ACHN (cell line): ENCODE measurements around the gene OR6C6.
"Not testable (repeated sequence)": the region's sequence is repeated elsewhere in the genome, so short reads cannot be mapped to it uniquely, and the experiment has no call there.

Experiments
- DNase-seq: peaks from one replicate; pipeline ENCODE4 v3.0.0-alpha.2; 2015
- in situ Hi-C: cut with HindIII; loops from 2 replicates; pipeline ENCODE4 v1.10.0; 2017; ENCODE audit warnings: low sequenced_read_pairs, low pct_ligation_motif_present, low pct_unique_long_range_greater_than_20kb

OR6C6 gene

DNA sequence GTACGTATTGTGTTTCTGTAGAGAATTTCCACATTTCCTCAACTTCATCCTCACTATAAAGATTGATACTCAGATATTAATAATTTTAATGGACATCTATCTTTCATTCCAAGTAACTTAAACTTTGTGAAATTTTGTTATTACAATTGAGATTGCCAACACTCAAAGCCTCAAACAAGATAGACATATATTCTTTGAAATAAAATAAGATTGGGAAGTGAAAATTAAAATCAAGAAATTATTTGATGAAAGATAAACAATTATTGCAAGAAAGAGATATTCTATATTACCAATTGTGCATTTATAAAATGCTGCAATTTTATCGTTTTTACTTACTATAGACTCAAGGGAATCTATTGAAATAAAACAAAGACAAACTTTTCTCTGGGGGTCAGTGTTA, at the start of gene OR6C6:
Gene OR6C6, minus strand, starts transcription at position 101 of the 400 bp plus-strand sequence. CDS start 1,337 bp downstream, outside the sequence.
- no peak for DNase-seq
- in situ Hi-C loops, result no loop called here

DNA sequence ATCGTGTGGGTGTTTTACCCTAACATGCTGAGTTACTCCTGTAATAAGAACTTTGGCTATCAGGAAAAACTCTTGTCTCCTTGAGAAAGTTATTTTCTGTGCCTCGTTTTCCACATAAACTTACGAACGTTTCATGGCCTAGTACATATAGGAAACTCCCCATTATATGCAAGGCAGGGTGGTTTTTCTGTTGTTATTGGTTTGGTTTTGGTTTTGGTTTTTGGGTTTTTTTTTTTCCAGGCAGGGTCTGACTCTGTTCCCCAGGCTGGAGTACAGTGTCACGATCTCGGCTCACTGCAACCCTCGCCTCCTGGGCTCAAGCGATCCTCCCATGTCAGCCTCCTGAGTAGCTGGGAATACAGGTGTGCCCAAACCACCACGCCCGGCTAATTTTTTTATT, 39.6 kb upstream of the OR6C6 start:
- DNase-seq, result no peak
- in situ Hi-C loops, result no loop called here

DNA sequence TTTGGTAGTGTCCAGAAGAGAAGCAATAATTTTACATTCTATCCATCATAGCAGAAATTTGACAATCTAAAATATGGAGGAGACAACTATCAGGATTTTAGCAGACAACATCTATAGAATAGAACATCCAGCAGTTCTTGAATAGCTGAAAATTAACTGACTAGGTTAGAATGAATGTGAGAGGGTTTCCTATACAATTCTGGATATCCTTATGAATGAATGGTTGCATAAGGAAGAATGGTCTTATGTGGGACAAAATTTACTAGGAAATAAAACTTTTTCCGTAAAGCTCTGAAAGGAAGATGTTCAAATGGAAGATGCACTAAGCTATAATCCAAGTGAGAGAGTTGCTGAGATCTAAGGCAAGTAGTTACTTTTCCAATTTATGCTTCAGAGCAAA, 34.1 kb upstream of the OR6C6 start, which contains the start of gene OR6C3:
Gene OR6C3, plus strand, starts transcription at position 301 of the 400 bp plus-strand sequence. CDS start 955 bp downstream, outside the sequence.
- in situ Hi-C loops, result no loop called here
- no peak for DNase-seq

DNA sequence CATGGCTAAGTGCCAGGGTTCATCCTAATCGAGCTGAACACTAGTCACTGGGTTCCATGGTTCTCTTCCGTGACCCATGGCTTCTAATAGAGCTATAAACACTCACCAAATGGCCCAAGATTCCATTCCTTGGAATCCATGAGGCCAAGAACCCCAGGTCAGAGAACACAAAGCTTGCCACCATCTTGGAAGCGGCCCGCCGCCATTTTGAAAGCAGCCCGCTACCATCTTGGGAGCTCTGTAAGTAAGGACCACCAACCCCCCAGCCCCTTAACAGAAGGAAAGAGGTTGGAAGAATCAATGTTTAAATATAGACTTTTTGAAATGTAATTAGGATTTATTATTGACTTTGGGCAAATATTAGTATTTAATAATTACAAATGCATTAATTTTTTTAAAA, 29.4 kb upstream of the OR6C6 start:
- in situ Hi-C loops, DNase-seq: not testable (repeated sequence)

DNA sequence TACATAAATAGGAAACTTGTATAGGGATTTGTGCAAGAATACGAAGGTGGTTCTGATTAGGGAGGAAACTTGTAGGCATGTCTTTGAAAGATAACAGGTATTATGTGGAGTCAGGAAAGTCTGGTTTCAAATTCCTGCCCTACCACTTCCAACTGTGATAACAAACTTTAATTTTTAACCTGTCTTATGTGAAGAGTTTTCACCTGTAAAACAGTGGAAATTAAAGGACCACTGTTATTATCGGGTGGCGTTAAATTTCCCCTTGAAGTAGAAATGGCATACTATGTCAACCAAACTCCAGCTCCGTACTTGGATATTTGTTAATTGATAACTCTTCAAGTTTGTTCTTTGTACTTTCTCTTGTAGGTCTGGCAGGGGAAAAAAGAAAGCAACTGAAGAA, 23.8 kb upstream of the OR6C6 start:
- DNase-seq, result no peak
- in situ Hi-C loops, result no loop called here

DNA sequence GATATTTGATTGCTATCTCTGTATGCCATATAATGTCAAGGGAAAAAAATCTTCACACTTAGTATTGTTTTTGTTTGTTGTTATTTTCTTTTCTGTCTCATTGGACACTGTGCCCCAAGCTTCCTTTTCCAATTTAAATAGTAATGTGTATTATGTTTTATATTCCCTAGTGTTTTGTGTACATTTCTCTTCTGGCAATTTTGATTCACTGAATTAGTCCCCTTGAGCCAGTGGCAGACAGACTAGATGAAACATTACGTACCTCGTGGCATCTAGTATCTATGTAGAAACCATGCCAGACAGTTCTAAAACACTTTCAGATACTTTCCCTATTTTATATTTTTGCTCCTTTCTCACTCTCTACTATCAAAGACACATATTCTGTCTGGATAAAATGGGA, 17.7 kb upstream of the OR6C6 start, which contains the start of gene OR6C1:
Gene OR6C1, plus strand, starts transcription at position 301 of the 400 bp plus-strand sequence. CDS start 6,257 bp downstream, outside the sequence.
- DNase-seq, result no peak
- in situ Hi-C loops, result no loop called here

DNA sequence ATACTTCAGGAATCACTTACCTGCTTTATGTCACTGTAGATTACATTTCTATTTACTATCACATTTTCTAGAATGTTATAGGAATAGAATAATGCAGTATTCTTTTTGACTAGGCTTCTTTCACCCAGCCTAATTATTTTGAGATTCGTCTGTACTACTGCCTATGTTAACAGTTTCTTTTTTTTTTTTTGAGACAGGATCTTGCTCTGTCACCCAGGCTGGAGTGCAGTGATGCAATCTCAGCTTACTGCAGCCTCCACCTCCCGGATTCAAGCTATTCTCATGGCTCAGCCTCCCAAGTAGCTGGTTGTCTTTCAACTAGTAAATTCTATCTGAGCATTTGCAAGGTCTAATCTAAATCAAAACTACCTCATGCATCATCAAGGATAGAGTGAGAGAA, 6.4 kb downstream of the OR6C6 start:
- in situ Hi-C loops, result no loop called here
- DNase-seq, result no peak

DNA sequence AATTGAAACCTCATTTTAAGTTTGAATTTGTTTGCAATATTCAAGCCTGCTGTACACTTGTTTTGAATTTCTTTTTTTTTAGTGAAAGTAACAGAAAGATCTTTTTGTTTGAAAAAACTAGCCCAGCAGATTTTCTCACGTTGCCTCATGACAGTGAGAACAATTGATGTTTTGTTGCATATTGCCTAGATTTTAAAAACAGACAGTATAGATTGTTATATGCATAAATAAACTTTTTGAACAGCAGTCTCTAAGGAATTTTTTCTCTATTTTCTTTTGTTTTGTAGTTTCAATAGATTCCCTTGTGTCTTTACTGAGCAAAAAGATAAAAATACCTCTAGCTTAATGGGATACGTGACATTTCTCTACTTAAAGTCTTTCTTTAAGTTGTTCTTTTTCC, 15.4 kb downstream of the OR6C6 start:
- DNase-seq, result no peak
- in situ Hi-C loops, result no loop called here

DNA sequence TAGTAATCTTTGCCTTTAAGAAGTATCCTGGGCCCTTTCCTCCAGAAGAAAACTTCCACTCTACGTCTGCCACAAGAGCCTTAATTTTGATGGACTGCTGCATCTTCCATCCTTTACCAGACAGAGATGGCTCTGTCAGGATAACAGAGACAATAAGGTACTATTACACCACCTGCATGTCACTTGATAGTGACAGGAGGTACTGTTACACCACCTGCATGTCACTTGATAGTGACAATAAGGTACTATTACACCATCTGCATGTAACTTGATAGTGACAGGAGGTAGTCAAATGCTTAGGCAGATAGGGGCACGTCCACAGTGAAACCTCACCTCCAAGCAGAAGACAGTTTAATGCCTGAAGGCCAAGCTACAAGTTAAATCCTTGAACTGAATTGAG, 38.1 kb downstream of the OR6C6 start:
- in situ Hi-C loops, result no loop called here
- no peak for DNase-seq

DNA sequence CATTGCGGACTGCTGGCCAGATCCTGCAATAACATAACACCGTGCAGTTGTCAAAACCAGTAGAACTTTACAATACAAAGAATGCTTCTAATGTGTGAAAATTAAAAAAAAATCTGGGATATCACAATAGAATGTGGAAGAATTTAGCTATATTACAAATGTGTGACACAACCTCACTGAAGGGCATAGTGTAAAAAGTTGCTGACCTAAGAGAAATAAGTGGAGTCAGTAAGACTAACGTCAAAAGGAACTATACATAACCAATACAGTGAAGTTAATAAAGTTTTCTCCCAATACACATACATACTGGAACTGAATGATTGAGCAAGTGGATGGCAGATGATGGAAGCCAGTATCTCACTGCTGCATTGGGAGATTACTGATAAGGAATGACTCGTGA, 39.5 kb downstream of the OR6C6 start:
- no peak for DNase-seq
- in situ Hi-C loops, result no loop called here

DNA sequence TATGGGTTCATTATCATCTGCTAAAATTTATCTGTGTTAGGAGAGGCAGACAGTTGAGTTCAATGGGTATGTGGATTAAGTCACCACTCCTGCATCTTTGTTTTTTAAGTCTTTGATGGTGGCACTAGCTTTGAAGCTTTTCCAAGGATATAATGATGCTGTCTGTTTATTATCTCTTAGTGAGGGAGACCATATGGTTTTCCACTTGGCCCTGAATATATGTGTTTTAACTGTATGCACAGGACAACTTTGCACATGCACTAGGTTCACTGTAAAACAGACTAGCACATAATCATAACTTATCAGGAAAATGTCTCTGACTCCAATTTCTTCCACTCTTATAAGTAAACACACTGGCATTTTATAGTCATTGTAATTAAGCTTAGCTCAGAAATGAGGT, 43.1 kb downstream of the OR6C6 start:
- in situ Hi-C loops, result no loop called here
- DNase-seq, result no peak

DNA sequence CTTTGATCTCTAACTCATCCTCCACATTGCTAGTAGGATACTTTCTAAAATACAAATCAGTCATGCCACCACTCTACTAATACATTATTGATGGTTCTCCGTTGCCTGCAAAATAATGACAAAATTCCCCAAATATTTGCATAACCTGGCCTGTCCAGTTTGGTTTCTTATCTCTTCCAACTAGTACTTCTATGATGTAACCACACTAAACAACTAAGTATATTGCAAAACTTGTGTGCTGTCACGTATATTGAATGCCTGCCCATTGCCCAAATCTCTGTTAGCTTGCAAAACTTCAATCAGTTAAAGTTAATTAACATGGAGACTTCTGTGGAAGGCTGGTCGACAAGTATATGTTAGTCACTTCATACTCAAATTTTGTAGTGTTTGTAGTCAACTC, 45.4 kb downstream of the OR6C6 start:
- no peak for DNase-seq
- in situ Hi-C loops, result no loop called here

DNA sequence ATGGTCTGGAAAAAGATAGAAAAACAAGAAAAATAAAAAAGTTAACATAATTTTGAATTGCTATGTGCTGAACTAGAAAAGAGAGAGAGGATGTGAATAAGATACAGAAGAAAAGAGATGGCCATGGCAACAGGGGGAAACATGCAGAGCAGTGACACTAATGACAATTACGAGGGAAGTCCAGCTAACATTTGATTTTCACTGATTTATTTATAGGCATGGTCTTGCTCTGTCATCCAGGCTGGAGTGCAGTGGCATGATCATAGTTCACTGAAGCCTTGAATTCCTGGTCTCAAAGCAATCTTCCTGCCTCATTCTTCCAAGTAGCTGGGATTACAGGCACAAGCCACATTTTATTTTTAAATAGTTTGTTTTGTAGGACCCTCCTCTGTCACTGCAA, 50.2 kb downstream of the OR6C6 start:
- DNase-seq, result no peak
- in situ Hi-C loops, result no loop called here

DNA sequence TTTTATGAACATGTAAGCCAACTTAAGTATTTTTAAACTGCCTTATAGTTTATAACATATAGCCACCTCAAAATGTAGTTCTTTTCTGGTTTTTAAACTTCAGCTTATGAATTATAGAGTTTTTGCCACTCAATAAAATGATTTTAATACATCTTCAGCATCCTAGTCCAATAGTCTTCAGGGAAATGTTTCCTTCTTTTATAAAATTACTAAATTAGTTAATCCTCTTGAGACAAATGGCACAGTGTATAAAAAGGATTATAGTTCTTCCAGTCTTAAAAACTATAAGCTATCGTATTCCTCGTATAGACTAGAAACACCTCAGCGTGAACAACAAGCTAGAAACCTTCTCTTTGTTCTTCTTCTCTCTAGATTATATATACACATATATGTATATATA, 52.1 kb downstream of the OR6C6 start, which contains the start of gene OR6C74:
Gene OR6C74, plus strand, starts transcription at position 301 of the 400 bp plus-strand sequence. CDS start 2,679 bp downstream, outside the sequence.
- in situ Hi-C loops, result no loop called here
- no peak for DNase-seq
